Cardiac fibroblast (primary cell): ENCODE measurements around the gene PIP5K1B.

Experiments used
- DNase-seq, 2 donors: peaks; one replicate each; pipeline versions ENCODE4 v3.0.0 to v3.0.0-alpha.2; 2010; ENCODE audit warnings: low read depth in 2 of 2
- H3K4me3 ChIP-seq, 2 donors: replicated peaks in 1 of 2; 1 replicate in 1 of 2; 2 replicates in 1 of 2; pipeline ENCODE4 v1.5.1; 2011; ENCODE audit warnings: low read depth in 2 of 2, low read length in 2 of 2, mild to moderate bottlenecking in 2 of 2, moderate library complexity in 1 of 2
- CTCF ChIP-seq: IDR thresholded peaks from one replicate; pipeline ENCODE4 v1.5.1; 2011; ENCODE audit warnings: low read depth, mild to moderate bottlenecking, low read length, inconsistent platforms

PIP5K1B gene

GRCh38 chr9:68919661-68920060 is 214.6 kb downstream of the PIP5K1B start:
- no peak for DNase-seq
- TF ChIP-seq CTCF, result no peak
- H3K4me3 ChIP-seq, result no peak overlapping the region

GRCh38 chr9:68920921-68921320 is 215.9 kb downstream of the PIP5K1B start:
- H3K4me3 ChIP-seq, result no peak overlapping the region
- TF ChIP-seq CTCF, result no peak
- DNase-seq, result no peak

DNA sequence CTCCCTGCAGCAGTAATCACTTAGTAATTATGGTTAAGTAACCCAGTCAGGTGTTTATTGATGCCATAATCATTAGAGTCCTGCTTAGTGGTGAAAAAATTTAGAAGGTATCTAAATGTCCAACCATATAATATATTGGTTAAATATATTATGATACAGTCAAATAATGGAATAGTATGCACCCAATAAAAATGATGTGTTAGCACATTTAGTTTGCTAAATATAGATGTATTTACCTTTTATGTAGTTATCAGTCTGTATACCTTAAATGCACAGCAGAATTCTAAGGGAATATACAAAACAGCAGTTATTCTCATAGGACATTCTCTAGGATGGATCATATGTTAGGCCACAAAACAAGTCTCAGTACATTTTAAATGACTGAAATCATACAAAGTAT is 218.4 kb downstream of the PIP5K1B start:
- DNase-seq, result no peak
- H3K4me3 ChIP-seq, result no peak overlapping the region
- TF ChIP-seq CTCF, result no peak

DNA sequence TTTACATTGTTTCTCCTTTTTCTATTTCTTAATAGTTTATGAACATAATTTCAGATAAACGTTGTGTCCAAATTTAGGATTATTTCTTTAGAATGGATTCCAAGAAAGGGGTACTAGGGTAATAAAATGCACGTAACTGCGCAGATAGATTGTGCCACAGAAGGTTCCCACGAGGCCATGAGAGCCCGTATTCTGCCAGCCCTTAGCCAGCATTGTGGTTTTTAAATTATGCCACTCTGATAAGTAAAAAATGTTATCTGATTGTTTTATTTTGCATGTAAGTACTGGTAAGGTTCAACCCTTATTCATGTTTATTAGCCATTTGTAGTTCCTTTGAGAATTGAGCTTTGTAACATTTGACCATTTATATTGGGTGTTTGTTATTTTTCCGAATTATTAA is 220.1 kb downstream of the PIP5K1B start:
- no peak for TF ChIP-seq CTCF
- H3K4me3 ChIP-seq, result no peak overlapping the region

GRCh38 chr9:68927165-68927564 is 222.1 kb downstream of the PIP5K1B start:
- DNase-seq, result no peak
- H3K4me3 ChIP-seq, result no peak overlapping the region
- TF ChIP-seq CTCF, result no peak

More for the DNA sequence above, 220.1 kb downstream of the PIP5K1B start:
- no peak for DNase-seq

DNA sequence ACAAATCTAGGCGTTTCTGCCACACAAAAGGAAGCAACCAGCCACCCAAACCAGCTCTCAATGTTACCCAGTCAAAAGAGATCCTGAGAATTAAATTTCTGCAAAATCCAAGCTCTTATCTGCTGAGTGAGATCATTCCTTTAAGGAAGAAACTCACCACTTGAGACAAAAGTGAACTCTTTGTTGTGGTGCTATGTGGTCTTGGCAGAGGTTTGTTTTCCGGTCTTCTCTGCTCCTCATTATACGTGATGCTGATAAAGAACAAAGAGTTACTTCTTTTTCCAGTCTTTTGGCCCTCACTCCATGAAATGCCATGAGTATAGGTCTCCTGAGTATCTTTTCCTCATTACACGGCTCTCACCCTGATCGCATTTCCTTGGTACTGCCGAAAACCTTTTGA is 226.8 kb downstream of the PIP5K1B start:
- no peak overlapping the region for H3K4me3 ChIP-seq
- DNase-seq, result no peak

More for the DNA sequence above, 226.8 kb downstream of the PIP5K1B start:
- TF ChIP-seq CTCF, result no peak
